ENCODE measurements around the gene NELFB.

The NELFB gene

GRCh38 chr9:137243626-137244485, 11.3 kb upstream of the NELFB start:
- no peak for TF ChIP-seq ZNF565 (CRISPR knock-in tag; conservative IDR thresholded peaks at IDR 0.05; ENCODE audit: low read depth)
- 0 out of 2 replicates have a peak, but pooled peaks have one; percentile 10 for TF ChIP-seq PATZ1 (CRISPR knock-in tag; IDR thresholded peaks at IDR 0.05; ENCODE audit: borderline replicate concordance)
- no peak; the same call in 2 of the 3 replicates for ATAC-seq

- ATAC-seq: peak; percentile 0; the same call in 2 of the 3 replicates
- TF ChIP-seq POU6F1 (CRISPR knock-in tag; IDR thresholded peaks at IDR 0.05; ENCODE audit: borderline replicate concordance, low read depth) (no peak), PPARA (CRISPR knock-in tag; IDR thresholded peaks at IDR 0.05; ENCODE audit: borderline replicate concordance) (no peak), ZNF565 (CRISPR knock-in tag; conservative IDR thresholded peaks at IDR 0.05; ENCODE audit: low read depth) (no peak), TCF4 (CRISPR knock-in tag; IDR thresholded peaks at IDR 0.05; ENCODE audit: borderline replicate concordance) (no peak), CSDC2 (CRISPR knock-in tag; IDR thresholded peaks at IDR 0.05) (no peak)
Measured at GRCh38 chr9:137244486-137245449, 10.4 kb upstream of the NELFB start.

- ATAC-seq: peak; percentile 1; the same call in 2 of the 3 replicates
- TF ChIP-seq ZC3H10 (CRISPR knock-in tag; IDR thresholded peaks at IDR 0.05): no peak
- TF ChIP-seq SNAI2 (CRISPR knock-in tag; IDR thresholded peaks at IDR 0.05): no peak
- no peak for TF ChIP-seq GLIS3 (CRISPR knock-in tag; IDR thresholded peaks at IDR 0.05)
- no peak for TF ChIP-seq CSDC2 (CRISPR knock-in tag; IDR thresholded peaks at IDR 0.05)
Measured at GRCh38 chr9:137245450-137246421, 9.4 kb upstream of the NELFB start.

GRCh38 chr9:137247135-137247915, 7.8 kb upstream of the NELFB start:
- no peak for ATAC-seq
- TF ChIP-seq CSDC2 (CRISPR knock-in tag; IDR thresholded peaks at IDR 0.05) (no peak), POU6F1 (CRISPR knock-in tag; IDR thresholded peaks at IDR 0.05; ENCODE audit: borderline replicate concordance, low read depth) (no peak), TOX (CRISPR knock-in tag; IDR thresholded peaks at IDR 0.05; ENCODE audit: borderline replicate concordance) (no peak), BACH2 (CRISPR knock-in tag; IDR thresholded peaks at IDR 0.05; ENCODE audit: borderline replicate concordance) (no peak), ZNF8 (CRISPR knock-in tag; IDR thresholded peaks at IDR 0.05) (no peak), ZNF565 (CRISPR knock-in tag; conservative IDR thresholded peaks at IDR 0.05; ENCODE audit: low read depth) (no peak), ZNF70 (CRISPR knock-in tag; IDR thresholded peaks at IDR 0.05) (no peak), RARB (CRISPR knock-in tag; IDR thresholded peaks at IDR 0.05) (no peak), ESRRG (CRISPR knock-in tag; IDR thresholded peaks at IDR 0.05) (no peak), ZFP30 (CRISPR knock-in tag; IDR thresholded peaks at IDR 0.05) (no peak), GLIS3 (CRISPR knock-in tag; IDR thresholded peaks at IDR 0.05) (no peak), ISL1 (CRISPR knock-in tag; IDR thresholded peaks at IDR 0.05) (no peak), TSHZ2 (CRISPR knock-in tag; IDR thresholded peaks at IDR 0.05) (no peak), ZC3H10 (CRISPR knock-in tag; IDR thresholded peaks at IDR 0.05) (no peak), PPARA (CRISPR knock-in tag; IDR thresholded peaks at IDR 0.05; ENCODE audit: borderline replicate concordance) (no peak), CREB5 (CRISPR knock-in tag; IDR thresholded peaks at IDR 0.05; ENCODE audit: low read depth) (no peak)
